C4-2B (cell line): ENCODE measurements around the gene ADAT1.

Source experiments
- ZFX ChIP-seq: fragments of 450-650 bp; IDR thresholded peaks from 2 replicates; pipeline ENCODE4 v1.6.1; 2017
- TF ChIP-seq, protein P1 (sequence below): fragments of 450-650 bp; conservative IDR thresholded peaks from 2 replicates; pipeline ENCODE4 v1.5.1; 2017; ENCODE audit warnings: mild to moderate bottlenecking

GRCh38 chr16:75552951-75553350 is 70.1 kb downstream of the ADAT1 start:
- TF ChIP-seq, protein P1, sequence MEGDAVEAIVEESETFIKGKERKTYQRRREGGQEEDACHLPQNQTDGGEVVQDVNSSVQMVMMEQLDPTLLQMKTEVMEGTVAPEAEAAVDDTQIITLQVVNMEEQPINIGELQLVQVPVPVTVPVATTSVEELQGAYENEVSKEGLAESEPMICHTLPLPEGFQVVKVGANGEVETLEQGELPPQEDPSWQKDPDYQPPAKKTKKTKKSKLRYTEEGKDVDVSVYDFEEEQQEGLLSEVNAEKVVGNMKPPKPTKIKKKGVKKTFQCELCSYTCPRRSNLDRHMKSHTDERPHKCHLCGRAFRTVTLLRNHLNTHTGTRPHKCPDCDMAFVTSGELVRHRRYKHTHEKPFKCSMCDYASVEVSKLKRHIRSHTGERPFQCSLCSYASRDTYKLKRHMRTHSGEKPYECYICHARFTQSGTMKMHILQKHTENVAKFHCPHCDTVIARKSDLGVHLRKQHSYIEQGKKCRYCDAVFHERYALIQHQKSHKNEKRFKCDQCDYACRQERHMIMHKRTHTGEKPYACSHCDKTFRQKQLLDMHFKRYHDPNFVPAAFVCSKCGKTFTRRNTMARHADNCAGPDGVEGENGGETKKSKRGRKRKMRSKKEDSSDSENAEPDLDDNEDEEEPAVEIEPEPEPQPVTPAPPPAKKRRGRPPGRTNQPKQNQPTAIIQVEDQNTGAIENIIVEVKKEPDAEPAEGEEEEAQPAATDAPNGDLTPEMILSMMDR = no peak
- TF ChIP-seq ZFX = no peak
